AG09309 (cell line): Measurements from ENCODE around the gene CTSO.

Experiments
- DNase-seq: peaks from one replicate; pipeline ENCODE4 v3.0.0-alpha.2; 2010; ENCODE audit warnings: low read depth
- H3K4me3 ChIP-seq: 2 replicates; pipeline ENCODE4 v1.5.1; 2011; ENCODE audit warnings: mild to moderate bottlenecking, low read depth, low read length, moderate library complexity; ENCODE audit not compliant: control insufficient read depth
- CTCF ChIP-seq: IDR thresholded peaks from 2 replicates; pipeline ENCODE4 v1.5.1; 2011; ENCODE audit warnings: mild to moderate bottlenecking, low read depth, low read length, inconsistent platforms; ENCODE audit not compliant: insufficient read depth, control insufficient read depth; ENCODE audit errors: missing control alignments

Gene CTSO

GRCh38 chr4:155878611-155879010 is 75.1 kb downstream of the CTSO start:
- no peak overlapping the region for H3K4me3 ChIP-seq
- TF ChIP-seq CTCF, result no peak
- DNase-seq, result no peak

- no peak overlapping the region for H3K4me3 ChIP-seq
- TF ChIP-seq CTCF, result no peak
- DNase-seq, result no peak
Observed at GRCh38 chr4:155877971-155878370, 75.7 kb downstream of the CTSO start.

- DNase-seq, result no peak
- no peak for TF ChIP-seq CTCF
- H3K4me3 ChIP-seq, result no peak overlapping the region
Observed at GRCh38 chr4:155875878-155876277, 77.8 kb downstream of the CTSO start.
